GM21367 (cell line): ENCODE results near the gene METRN.
"Not testable (repeated sequence)": the region's sequence is repeated elsewhere in the genome, so short reads cannot be mapped to it uniquely, and the experiment has no call there.

Source experiments
- ATAC-seq: cut with Tn5 transposase; IDR thresholded peaks from one replicate; pipeline ENCODE4 v1.9.1; 2021; ENCODE audit not compliant: unreplicated experiment

Gene METRN

DNA sequence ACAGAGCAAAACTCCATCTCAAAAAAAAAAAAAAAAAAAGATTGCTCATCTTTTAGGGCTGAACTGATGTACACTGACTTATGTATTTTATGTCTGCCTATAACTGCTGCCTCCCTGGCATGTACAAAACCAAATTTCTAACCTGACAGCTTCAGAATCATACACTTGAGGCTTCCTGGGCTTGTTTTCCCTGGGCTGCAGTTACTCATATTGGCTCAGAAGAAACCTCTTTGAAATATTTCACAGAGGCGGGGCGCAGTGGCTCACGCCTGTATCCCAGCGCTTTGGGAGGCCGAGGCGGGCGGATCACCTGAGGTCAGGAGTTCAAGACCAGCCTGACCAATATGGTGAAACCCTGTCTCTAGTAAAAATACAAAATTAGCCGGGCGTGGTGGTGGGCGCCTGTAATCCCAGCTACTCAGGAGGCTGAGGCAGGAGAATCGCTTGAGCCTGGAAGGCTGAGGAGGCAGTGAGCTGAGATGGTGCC is 39.2 kb downstream of the METRN start:
- ATAC-seq, result not testable (repeated sequence)

DNA sequence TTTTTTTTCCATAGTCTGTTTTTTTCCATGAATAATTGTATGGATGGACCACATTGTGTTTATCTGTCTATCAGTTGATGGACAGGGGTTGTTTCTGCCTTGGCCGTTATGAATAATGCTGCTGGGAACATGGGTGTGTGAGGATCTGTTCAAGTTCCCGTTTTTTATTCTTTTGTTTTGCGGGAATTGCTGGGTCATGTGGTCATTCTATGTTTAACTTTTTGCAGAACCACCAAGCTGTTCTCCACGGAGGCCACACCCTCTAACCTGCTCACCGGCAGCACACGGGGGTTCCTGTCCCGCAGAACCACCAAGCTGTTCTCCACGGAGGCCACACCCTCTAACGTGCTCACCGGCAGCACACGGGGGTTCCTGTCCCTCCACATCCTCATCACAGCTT is 39.7 kb downstream of the METRN start:
- ATAC-seq, result no peak

GRCh38 chr16:756428-756827 is 41.5 kb downstream of the METRN start:
- no peak for ATAC-seq

- no peak for ATAC-seq
Observed at GRCh38 chr16:759110-759910, 44.4 kb downstream of the METRN start.

- no peak for ATAC-seq
Observed at GRCh38 chr16:760065-760464, 45.1 kb downstream of the METRN start.

DNA sequence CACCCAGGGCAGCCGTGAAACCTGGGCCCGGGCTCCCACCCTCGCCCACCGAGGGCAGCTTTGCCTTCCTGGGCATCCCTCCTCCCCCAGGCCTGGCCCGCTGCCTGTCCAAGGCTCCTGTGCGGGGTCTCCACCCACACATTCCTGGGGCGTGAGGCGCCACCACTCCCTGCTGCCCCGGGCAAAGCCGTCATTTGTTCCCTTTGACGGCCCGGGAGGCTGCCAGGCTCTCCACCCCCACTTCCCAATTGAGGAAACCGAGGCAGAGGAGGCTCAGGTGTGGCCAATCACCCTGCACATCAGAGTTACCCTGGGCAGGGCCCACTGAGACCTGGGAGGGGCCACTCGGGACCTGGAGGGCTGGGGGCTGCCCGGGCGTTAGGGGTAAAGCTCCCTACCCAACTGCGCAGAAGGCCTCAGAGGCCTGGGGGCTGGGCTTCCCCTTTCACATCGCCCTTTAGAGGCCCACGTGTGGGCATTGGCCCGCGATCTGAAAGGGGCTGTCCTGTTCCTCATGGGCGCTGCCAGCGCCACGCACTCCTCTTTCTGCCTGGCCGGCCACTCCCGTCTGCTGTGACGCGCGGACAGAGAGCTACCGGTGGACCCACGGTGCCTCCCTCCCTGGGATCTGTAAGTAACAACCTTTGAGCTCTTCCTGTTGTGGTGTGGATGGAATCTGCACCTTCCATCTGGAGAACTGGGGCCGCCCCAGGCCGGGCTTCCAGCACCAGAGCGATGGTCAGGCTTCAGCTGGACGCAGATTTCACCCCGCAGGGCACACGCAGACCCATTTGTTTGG is 45.8 kb downstream of the METRN start, which contains the start of gene MSLN:
TSS of gene MSLN (plus strand) at position 190 of the 799 bp plus-strand sequence. CDS start 1,947 bp downstream, outside the sequence.
- ATAC-seq, result no peak

GRCh38 chr16:761625-762513 is 47.0 kb downstream of the METRN start:
- ATAC-seq, result no peak

- no peak for ATAC-seq
Observed at GRCh38 chr16:762595-763268, 47.8 kb downstream of the METRN start.

GRCh38 chr16:763369-764183 is 48.7 kb downstream of the METRN start:
- ATAC-seq, result no peak

DNA sequence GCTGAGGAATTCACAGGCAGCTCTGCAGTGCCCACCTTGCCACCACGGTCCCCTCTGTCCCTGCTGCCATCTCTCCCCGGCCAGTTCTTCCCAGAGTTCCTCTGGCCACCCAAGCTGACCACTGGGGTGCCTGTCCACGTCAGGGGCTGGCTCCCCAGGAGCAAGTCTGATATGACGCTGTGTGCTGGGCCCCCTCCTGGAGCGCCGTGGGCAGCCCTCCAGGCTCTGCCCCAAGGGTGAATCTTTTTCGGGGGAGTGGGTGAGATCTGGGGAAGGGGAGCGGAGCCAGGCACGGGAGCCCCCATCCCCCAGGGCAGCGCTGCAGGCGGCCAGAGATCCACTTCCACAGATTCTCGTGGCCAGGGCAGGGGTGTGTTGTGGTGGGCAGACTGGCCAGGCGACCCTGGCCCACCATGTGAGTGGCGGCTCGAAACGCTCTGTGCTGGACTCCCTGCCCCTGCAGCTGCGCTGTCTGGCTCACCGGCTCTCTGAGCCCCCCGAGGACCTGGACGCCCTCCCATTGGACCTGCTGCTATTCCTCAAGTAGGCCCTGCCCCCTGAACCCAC is 49.3 kb downstream of the METRN start:
- no peak for ATAC-seq

- no peak for ATAC-seq
Observed at GRCh38 chr16:764848-765487, 50.0 kb downstream of the METRN start.

GRCh38 chr16:765488-765865 is 50.6 kb downstream of the METRN start:
- no peak for ATAC-seq

DNA sequence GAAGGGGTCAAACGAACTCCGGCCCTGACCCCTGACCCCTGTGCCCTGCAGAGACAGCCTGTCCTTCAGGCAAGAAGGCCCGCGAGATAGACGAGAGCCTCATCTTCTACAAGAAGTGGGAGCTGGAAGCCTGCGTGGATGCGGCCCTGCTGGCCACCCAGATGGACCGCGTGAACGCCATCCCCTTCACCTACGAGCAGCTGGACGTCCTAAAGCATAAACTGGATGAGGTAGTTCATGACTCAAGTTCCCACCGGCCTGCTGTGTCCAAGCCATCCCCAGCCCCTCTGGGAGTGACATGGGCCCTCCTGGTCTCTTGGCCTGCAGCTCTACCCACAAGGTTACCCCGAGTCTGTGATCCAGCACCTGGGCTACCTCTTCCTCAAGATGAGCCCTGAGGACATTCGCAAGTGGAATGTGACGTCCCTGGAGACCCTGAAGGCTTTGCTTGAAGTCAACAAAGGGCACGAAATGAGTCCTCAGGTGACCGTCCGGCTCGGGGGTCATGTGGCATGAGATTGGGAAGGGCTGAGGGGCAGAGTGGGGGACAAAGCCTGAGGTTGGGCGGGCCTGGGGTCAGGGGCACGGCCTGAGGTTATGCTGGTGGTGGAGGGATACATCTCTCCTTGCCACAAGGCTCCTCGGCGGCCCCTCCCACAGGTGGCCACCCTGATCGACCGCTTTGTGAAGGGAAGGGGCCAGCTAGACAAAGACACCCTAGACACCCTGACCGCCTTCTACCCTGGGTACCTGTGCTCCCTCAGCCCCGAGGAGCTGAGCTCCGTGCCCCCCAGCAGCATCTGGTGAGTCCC is 51.3 kb downstream of the METRN start:
- no peak for ATAC-seq

DNA sequence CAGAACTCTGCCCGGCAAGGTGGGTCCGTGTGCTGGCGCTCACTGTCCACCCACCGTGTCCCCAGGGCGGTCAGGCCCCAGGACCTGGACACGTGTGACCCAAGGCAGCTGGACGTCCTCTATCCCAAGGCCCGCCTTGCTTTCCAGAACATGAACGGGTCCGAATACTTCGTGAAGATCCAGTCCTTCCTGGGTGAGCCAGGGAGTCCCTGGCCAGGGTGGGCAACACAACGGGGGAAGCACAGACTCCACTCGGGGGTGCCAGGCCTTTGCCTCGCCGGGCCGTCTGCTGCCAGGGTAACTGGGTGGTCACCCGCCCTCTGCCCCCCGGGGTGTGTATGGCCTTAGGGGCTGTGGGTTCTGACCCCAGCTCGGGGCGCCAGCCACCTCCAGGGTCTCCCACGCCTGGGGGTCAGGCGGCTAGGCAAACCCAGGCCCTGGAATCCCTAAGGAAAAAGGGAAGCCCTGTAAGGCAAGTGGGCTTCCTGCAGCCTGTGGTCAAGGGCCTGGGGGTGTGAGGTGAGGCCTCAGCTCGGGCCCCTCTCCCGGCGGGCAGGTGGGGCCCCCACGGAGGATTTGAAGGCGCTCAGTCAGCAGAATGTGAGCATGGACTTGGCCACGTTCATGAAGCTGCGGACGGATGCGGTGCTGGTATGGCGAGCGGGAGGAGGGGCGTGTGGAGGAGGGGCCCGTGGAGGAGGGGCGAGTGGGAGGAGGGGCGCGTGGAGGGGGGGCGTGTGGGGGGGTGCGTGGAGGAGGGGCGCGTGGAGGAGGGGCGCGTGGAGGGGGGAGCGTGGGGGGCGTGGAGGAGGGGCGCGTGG is 52.1 kb downstream of the METRN start:
- no peak for ATAC-seq

- ATAC-seq, result no peak
Observed at GRCh38 chr16:767743-768235, 52.9 kb downstream of the METRN start.

DNA sequence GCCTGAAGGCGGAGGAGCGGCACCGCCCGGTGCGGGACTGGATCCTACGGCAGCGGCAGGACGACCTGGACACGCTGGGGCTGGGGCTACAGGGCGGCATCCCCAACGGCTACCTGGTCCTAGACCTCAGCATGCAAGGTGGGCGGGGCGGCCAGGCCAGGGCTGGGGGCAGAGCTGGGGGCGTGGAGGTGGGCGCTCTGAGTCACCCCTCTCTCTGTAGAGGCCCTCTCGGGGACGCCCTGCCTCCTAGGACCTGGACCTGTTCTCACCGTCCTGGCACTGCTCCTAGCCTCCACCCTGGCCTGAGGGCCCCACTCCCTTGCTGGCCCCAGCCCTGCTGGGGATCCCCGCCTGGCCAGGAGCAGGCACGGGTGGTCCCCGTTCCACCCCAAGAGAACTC is 53.5 kb downstream of the METRN start:
- ATAC-seq, result no peak
